ENCODE results near the gene ELOA. TPM values are rescaled to one million over a fixed set of nuclear protein-coding genes. Genes with fewer than 3 reads are reported as not detected.

Gene ELOA
- total and polyA plus RNA-seq, 9 of the 15 experiments (the other 6 are each of a cell fraction or from before 2014, with no cell fraction given), result 31.9 to 98.6 (median 61.3) TPM

GRCh38 chr1:23799570-23800399, 56.5 kb downstream of the ELOA start (continued):
- TF ChIP-seq CTCFL (IDR thresholded peaks at IDR 0.05; ENCODE audit: borderline replicate concordance, insufficient read depth, low read depth, low read length, poor library complexity, severe bottlenecking) (no peak), UBTF (IDR thresholded peaks at IDR 0.05; ENCODE audit: borderline replicate concordance in 1 of 2, low read depth in 2 of 2, low read length in 2 of 2) (0 out of 4 replicates have a peak, but pooled peaks of 1 of the 2 experiments have one; percentile 4), MAZ (CRISPR knock-in tag; conservative IDR thresholded peaks at IDR 0.05 in 1 of 2, IDR thresholded peaks at IDR 0.05 in 1 of 2) (peak; percentile 73 to 86), FOXO4 (CRISPR knock-in tag; IDR thresholded peaks at IDR 0.05) (no peak), HNRNPLL (IDR thresholded peaks at IDR 0.05; ENCODE audit: low read depth, low read length, poor library complexity, severe bottlenecking) (no peak), RAD51 (IDR thresholded peaks at IDR 0.05; ENCODE audit: borderline replicate concordance, low read depth) (peak; percentile 86), POLR2G (IDR thresholded peaks at IDR 0.05; ENCODE audit: low read depth, low read length) (peak; percentile 77), TFAM (CRISPR knock-in tag; conservative IDR thresholded peaks at IDR 0.05) (no peak), LEF1 (IDR thresholded peaks at IDR 0.05) (0 out of 2 replicates have a peak, but pooled peaks have one; percentile 19), EGR1 (conservative IDR thresholded peaks at IDR 0.05) (peak; percentile 34), ZSCAN29 (IDR thresholded peaks at IDR 0.05) (peak; percentile 98), KAT2B (IDR thresholded peaks at IDR 0.05; ENCODE audit: low read depth, low read length) (no peak), MAFG (tag; conservative IDR thresholded peaks at IDR 0.05) (no peak), PHF8 (IDR thresholded peaks at IDR 0.05; ENCODE audit: borderline replicate concordance, low read length) (peak; percentile 42; the same call in 1 of the 2 replicates), MTA3 (IDR thresholded peaks at IDR 0.05; ENCODE audit: borderline replicate concordance) (peak; percentile 45; the same call in 1 of the 2 replicates), CBFB (CRISPR knock-in tag; IDR thresholded peaks at IDR 0.05) (0 out of 2 replicates have a peak, but pooled peaks have one; percentile 23), HBP1 (CRISPR knock-in tag; IDR thresholded peaks at IDR 0.05) (no peak), RCOR1 (IDR thresholded peaks at IDR 0.05; ENCODE audit: borderline replicate concordance in 1 of 2, low read depth in 2 of 2, low read length in 2 of 2) (peak in 1 of 2 experiments; percentile 22; a peak in 1 of 4 replicates)

Data from K562 (cell line).